GM19023 (cell line): ENCODE results near the gene TSPAN14.

Experiments used
- ATAC-seq: cut with Tn5 transposase; IDR thresholded peaks from one replicate; pipeline ENCODE4 v1.9.1; 2021; ENCODE audit warnings: mild to moderate bottlenecking, moderate library complexity; ENCODE audit not compliant: unreplicated experiment

Gene TSPAN14

DNA sequence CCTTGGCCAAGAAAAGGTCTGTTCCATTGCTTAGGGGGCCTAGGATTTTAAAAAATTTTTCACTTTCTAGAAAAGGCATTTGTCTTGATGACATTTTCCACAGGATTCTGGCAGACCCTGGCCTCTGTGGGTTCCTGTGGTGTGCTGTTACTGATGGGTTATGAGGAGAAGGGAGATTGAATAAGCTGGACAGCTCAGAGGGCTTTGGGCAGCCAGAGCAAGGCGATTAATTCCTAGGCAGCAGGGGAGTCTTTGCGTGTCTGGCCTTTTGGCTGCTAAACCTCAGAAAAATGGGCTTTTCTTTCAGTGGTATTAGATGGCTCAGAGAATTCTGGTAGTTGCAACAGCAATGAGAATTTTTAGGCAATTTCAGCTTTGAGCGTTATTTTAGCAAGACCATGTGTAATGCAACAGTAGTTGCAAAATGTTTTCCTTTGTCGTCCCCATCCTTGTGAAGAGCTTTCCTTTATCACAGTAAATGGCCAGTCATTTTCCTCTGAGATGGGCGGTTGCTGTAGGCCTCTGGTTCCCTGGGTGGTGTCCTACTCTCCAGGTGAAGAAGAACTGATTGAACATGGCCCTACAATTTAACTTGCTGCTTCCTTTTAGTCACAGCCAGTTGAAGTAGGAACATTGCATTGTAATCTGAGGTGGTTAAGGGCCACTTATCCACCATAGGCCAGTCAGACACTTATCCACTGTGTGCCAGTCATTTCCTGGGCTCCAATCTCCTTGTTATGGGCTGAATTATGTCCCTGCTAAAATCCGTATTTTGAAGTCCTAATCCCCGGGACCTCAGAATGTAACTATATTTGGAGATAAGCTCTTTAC lies 126.7 kb downstream of the TSPAN14 start:
- no peak for ATAC-seq

DNA sequence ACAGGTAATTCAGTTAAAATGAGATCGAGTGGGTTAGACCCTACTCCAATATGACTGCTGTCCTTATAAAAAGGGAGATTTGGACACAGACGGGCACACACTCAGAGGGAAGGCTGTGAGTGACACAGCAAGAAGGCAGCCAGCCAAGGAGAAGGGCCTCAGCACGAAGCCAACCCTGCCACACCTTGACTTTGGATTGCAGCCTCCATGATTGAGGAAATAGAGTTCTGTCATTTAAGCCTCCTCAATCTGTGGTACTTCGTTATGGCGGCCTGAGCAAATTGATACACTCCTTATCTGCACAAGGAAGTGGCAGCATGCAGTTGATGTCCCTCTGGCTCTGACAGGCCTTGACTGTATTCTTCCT lies 127.3 kb downstream of the TSPAN14 start:
- no peak for ATAC-seq

DNA sequence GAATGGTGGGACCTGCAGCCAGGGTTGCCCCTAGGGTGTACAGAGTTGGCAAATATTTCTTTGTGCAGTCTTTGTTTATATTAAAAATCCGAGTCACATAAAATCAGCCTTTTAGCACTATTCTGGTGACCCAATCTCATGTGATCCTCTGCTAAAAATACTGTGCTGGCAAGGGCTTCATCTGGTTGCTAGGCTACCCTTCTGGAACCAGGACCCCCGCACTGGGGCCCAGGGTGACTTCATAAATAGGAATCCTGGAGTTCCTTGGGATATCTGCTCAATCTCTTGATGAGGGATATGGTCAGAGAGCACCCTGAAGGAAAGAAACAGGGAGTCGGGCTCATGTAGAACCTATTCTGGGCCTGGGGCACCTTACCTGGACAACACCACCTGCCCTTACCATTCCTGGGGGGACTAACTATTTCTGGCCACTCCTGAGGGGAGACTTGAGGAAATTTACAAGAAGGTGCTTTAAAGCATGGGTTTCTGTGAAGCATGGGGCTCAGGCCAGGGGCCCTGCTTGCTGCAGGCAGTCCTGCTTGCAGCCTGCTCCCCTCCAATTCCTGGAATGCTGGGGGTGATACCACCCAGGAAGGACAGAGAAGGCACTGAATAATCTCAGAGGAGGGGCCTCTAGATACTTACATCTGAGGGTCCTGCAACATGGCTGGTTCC lies 128.3 kb downstream of the TSPAN14 start:
- ATAC-seq = no peak
